Hepatic stellate cell (primary cell): Measurements from ENCODE around the gene OR1N1.
"Not testable (repeated sequence)": the region's sequence is repeated elsewhere in the genome, so short reads cannot be mapped to it uniquely, and the experiment has no call there.

ENCODE experiments used
- DNase-seq: peaks from one replicate; pipeline ENCODE4 v3.0.0; 2011; ENCODE audit warnings: low spot score

OR1N1 gene, protein sequence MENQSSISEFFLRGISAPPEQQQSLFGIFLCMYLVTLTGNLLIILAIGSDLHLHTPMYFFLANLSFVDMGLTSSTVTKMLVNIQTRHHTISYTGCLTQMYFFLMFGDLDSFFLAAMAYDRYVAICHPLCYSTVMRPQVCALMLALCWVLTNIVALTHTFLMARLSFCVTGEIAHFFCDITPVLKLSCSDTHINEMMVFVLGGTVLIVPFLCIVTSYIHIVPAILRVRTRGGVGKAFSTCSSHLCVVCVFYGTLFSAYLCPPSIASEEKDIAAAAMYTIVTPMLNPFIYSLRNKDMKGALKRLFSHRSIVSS

DNA sequence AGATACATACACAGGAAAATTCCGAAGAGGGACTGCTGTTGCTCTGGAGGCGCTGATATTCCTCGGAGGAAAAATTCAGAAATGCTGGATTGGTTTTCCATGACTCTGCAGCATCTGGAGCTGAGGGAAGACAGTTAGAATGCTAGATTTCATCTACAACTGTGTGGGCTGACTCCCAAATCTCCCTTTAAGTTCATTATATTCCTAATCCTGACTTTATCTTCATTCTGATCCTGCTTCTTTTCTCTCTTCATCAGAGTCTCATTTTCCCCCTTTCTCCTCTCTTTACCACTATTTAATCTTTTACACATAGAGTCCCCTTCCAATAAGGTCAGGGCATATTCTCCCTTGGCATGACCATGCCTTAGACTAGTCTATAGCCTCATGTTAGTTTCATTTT is at the start of gene OR1N1:
Gene OR1N1, minus strand, starts transcription at position 101 of the 400 bp plus-strand sequence. Its CDS starts 0 bp downstream, at position 101.
- no peak for DNase-seq

DNA sequence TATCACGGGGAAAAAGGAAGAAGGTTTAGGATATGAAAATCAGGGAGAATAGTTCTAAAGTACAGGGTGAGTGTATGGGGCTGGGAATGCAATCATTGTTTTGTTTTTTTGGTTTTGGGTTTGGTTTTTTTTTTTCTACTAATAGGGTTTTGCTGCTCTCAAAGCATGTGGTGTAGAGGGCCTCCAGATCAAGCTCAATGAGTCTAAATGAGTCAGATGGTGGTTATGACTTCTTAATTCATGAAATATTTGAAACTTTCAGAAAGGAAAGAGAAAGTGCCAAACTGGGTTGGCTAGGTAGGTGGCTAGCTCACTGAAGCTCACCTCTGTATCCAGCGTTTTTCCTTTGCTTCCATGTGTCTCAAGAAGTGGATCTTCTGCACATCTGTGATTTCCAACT is 45.4 kb upstream of the OR1N1 start:
- DNase-seq, result no peak

DNA sequence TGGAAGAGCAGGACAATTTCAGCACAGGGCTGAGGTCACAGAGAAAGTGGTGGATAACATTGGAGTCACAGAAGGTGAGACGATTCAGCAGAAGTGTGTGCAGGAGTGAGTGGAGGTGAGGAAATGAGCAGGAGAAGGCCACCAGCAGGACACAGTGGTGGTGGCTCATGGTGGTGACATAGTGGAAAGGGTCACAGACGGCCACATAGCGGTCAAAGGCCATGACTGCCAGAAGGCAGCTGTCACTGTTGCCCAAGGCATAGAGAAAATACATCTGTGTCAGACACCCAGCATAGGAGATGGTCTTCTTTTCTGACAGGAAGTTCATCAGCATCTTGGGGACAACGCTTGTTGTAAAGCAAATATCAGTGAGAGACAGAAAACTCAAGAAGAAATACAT is 40.8 kb upstream of the OR1N1 start:
- no peak for DNase-seq

DNA sequence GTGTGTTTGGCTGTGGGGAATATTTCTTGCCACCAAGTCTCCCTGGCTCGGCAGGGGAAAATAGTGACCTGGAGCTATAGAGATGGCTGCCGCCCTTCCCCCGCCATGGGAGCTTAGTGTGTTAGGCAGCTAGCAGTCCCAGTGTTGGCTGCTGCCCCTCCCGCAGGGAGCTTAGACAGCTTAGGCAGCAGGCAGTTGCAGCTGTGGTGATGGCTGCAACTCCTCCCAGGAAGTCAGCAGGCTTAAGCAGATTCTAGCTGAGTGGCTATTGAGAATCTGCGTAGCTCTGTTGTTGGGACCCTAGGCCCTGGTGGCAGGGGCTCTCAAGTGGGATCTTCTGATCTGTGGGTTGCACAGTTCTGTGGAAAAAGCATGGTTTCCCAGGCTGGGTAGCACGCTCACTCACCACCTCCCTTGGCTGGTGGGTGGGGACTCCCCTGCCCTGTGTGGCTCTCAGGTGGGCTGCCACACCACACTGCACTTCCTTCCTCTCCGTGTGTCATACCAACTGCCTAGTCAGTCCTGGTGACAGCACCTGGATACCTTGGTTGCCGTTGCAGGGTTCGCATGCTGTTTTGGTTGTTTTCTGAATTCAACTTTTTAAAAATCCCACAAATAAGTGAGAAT is 35.2 kb upstream of the OR1N1 start:
- no peak for DNase-seq

DNA sequence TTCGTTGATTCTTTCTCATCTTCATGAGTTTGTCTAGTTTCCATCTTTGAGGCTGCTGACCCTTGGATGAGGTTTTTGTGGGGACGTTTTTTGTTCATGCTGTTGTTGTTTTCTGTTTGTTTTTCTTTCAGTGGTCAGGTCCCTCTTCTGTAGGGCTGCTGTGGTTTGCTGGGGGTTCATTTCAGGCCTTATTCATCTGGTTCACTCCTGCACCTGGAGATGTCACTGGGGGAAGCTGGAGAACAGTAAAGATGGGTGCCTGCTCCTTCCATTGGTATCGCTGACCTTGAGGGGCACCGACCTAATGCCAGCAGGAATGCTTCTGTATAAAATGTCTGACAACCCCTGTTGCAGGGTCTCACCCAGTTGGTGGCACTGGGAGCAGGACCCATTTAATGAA is 34.4 kb upstream of the OR1N1 start:
- DNase-seq, result no peak

DNA sequence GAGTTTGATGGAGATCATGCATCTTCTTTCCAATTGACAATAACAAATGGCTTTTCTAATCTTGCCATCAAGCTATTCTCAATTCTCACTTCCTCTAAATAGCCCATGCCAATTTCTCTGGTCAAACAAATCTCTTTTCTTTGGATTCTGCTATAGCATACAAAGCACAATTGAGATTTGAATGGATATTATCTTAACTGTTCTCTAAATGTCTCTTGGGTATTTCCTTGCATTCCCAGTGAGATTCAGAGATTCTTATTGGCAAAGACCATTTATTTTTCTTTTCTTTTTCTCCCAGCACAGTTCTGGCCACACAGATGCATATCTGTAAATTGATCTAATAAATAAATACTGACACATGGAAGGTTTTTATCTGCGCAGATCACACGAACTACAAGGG is 25.7 kb upstream of the OR1N1 start, which contains the start of gene OR1N2:
Gene OR1N2, plus strand, starts transcription at position 301 of the 400 bp plus-strand sequence. CDS start 100 bp downstream, outside the sequence.
- DNase-seq, result no peak

DNA sequence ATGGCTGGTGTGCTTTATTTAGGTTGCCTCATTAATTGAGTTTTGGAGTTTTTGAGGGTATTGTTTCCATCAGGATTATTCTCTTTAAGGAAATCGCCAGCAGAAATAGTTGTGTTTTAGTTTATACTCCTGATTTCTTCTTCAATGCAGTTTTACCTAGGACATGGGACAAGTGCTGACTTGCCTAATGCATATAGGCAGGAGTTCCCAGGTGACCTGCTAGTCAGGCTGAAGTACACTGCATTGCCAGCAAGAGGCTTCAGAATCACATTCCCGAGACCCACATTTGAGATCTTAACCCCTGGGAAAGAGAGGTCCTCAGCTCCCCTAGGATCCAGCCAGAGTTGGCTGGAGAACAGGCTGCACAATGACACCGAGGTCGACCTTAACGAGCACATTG is 24.3 kb upstream of the OR1N1 start:
- no peak for DNase-seq

DNA sequence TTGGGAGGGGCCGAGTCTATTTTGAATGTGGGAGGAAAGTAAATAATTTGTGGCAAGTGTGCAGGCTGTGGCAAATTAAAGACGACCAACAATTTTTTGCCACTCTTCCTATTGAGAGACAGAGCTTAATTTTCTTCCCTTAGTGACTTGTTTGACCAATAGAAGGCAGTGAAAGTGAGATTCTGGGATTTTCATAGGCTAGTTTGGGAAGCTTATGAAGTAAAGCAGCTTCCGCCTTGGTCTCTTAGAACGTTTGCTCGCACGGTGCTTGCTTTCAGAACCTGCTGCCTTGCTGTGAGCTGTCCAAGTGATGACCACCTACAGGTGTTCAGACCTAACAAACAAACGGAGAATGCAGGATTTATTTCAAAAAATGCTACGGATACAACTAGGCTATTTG is 19.1 kb upstream of the OR1N1 start:
- DNase-seq, result no peak

DNA sequence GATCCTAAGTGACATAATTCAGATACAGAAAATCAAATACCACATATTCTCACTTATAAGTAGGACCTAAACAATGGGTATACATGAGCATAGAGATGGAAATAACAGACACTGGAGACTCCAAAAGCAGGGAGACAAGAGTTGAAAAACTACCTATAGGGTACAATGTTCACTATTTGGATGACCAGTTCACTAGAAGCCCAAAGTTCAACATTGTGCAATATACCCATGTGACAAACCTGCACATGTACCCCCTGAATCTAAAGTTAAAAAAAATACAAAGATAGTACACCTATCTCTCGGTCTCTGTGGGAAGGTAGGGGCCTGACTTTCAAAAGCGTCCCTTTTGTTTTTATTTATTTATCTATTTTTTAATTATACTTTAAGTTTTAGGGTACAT is 11.7 kb upstream of the OR1N1 start:
- DNase-seq, result no peak

DNA sequence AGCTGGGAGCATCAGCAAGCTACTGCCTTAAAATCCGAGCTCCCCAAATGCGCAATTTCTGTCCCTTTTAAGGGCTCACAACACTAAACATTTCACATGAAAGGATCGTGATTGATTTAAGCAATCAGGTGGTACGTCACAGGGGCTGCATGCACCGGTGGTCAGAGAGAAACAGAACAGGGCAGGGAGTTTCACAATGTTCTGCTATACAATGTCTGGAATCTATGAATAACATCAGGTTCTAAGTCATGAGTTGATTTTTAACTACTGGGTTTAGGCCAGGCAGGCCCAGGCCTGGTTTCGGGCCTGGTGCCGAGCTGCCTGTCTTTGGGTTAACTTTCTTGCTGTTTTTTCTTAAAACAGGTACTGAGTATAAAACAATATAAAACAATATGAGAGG is 10.0 kb upstream of the OR1N1 start:
- not testable (repeated sequence) for DNase-seq

DNA sequence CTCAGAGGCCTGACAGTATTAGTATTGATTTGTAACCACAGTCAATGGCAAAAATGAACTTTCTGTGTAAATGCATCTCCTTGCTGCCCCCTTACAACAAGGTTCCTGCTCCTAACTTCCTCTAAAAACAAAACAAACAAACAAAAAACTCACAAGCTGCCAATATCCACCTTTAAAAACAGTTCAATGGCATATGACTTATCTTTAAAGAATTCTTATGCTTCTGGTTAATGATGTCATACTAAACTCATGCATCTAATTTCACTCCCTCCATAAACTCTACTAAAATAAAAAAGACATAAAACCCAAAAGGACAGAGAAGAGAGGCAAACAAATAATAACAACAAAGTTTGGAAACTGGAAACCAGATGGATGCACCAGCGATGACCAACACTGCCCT is 9.0 kb upstream of the OR1N1 start:
- no peak for DNase-seq

DNA sequence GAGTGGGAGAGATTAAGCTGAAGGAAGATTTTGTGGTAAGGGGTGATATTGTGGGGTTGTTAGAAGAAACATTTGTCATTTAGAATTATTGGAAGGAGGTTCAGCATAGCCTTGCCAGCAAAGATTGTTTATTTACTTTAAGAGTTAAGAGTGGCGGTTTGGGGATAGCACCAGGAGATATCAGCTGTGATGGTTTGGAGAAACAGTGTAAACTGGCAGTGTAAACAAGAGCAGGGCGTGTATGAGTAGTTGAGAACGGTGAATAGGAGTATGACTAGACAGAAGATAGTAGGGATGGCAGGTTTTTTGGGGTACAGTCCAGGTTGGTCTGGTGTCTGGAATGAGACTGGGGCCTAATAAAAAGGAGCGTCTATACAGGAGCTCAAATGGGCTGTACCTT is 4.1 kb upstream of the OR1N1 start:
- not testable (repeated sequence) for DNase-seq

DNA sequence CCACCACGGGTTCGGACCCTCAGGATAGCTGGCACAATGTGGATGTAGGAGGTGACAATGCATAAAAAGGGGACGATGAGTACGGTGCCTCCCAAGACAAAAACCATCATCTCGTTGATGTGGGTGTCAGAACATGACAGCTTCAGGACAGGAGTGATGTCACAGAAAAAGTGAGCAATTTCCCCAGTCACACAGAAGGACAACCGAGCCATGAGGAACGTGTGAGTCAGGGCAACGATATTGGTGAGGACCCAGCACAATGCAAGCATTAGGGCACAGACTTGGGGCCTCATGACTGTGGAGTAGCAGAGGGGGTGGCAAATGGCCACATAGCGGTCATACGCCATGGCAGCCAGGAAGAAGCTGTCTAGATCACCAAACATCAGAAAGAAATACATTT is 491 bp downstream of the OR1N1 start:
- no peak for DNase-seq

DNA sequence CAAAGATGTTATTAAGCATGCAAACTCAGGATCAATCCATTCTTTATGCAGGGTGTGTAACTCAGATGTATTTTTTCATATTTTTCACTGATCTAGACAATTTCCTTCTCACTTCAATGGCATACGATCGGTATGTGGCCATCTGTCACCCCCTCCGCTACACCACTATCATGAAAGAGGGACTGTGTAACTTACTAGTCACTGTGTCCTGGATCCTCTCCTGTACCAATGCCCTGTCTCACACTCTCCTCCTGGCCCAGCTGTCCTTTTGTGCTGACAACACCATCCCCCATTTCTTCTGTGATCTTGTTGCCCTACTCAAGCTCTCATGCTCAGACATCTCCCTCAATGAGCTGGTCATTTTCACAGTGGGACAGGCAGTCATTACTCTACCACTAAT is 7.7 kb downstream of the OR1N1 start:
- no peak for DNase-seq

DNA sequence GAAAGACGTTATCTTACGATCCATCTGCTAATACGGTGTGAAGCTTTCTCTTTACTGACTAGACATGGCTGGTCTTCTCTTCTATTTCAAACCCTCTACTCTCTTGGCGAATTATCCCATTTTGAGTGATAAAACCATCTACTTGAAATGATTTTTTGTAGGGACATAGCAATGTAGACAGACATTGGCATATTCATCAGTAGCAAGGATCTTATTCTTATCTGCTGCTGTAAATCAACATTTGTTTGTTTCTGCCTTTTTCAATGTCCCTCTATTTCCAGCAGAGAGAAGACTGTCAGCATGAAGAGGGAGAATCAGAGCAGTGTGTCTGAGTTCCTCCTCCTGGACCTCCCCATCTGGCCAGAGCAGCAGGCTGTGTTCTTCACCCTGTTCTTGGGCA is 8.3 kb downstream of the OR1N1 start, which contains the start of gene OR1J4:
Gene OR1J4, plus strand, starts transcription at position 301 of the 400 bp plus-strand sequence. Its CDS starts 0 bp downstream, at position 301.
- DNase-seq, result no peak

DNA sequence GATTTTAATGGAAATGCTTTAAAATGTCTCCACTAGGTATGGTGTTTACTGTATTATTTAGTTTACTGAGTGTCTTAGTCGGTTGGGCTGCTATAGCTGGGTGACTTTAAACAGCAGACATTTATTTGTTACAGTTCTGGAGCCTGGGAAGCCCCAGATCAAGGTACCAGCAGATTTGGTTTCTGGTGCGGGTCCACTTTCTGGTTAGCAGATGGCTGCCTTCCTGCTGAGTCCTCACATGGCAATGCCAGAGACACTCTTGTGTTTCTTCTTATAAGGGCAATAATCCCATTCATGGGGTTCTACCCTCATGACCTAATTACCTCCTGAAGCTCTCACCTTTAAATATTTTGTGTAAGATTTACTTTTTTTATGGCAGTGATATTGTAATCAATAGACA is 8.9 kb downstream of the OR1N1 start:
- DNase-seq, result no peak

DNA sequence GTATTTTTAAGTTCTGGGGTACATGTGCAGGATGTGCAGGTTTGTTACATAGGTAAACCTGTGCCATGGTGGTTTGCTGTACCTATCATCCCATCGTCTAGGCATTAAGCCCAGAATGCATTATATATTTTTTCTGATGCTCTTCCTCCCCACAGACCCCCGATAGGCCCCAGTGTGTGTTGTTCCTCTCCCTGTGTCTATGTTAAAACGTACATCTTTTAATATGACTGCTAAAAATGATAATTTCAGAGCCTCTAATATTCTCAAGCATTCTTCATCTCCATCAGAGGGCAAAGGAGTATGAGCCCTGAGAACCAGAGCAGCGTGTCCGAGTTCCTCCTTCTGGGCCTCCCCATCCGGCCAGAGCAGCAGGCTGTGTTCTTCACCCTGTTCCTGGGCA is 16.6 kb downstream of the OR1N1 start, which contains the start of gene OR1J2:
Gene OR1J2, plus strand, starts transcription at position 301 of the 400 bp plus-strand sequence. Its CDS starts 0 bp downstream, at position 301.
- no peak for DNase-seq

DNA sequence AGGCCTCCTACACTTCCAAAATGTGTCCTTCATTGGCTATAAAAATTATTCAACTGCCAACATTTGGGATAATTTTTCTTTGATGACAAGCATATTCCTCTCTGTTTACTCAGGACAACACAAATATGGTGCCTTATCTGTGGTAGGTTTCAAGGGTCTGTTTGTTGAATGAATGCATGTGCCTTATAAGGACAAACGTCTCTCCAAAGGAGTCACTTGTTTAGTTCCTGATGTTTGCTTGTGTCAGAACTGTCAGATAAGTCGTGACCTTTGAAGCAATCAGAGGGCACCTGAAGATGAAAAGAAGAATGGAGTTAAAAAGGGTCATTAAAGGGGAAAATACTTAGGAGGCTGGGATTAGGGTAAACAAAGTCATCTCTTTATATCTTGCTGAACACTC is 20.1 kb downstream of the OR1N1 start:
- DNase-seq, result no peak

DNA sequence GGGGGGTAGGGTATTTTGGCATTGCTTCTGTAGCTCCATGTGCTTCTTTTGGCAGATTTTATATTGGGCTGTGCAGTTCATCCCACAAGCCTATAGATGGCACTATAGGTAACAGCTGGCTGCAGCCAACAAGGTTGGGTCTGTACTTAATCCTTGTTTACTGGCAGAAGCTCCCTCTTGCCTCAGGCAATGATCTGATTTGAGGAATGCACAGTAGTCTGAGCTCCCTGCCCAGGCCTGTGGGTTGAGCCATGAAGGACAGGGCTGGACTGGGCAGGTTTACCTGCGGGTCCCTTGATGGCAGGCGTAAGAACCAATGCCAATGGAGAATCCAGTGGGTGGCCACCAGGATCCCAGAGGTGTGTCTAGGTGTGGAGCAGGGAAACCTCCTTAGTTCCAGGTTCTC is 28.2 kb downstream of the OR1N1 start:
- peak; percentile 24 for DNase-seq

DNA sequence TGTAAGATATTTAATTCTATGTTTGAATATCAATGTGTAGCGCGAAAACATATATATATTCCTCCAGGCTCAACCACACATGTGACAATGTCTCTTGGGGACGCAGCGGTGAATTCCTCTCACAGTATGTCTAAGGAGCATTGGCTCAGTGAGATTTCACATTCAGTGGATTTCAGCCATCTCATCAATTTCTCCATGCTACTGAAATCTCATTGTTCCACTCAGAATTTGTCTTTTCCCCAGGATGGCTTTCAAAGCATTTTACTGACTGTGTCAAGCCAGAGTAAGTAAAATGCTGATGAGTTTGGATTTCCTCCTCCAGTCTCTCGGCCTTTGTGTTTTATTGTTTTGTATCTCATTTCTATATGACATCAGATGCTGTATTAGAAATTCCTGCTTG is 48.0 kb downstream of the OR1N1 start:
- DNase-seq, result no peak

DNA sequence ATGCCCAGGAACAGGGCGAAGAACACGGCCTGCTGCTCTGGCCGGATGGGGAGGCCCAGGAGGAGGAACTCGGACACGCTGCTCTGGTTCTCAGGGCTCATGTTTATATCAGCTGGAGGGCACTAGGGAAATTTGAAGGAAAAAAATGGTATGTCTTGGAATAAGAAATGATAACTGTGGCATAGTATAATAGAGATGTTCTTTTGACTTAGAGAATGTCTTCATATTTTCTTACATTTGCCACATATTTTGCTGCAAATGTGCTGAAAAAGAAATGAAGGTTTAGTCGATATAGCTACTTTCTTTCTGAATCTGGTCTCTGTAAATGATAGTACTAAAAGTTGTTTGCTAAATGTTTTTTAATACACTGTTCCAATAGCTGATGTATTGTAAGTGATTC is 49.3 kb downstream of the OR1N1 start, which contains the start of gene OR1J1:
Gene OR1J1, minus strand, starts transcription at position 101 of the 400 bp plus-strand sequence. Its CDS starts 0 bp downstream, at position 101.
- DNase-seq, result no peak

DNA sequence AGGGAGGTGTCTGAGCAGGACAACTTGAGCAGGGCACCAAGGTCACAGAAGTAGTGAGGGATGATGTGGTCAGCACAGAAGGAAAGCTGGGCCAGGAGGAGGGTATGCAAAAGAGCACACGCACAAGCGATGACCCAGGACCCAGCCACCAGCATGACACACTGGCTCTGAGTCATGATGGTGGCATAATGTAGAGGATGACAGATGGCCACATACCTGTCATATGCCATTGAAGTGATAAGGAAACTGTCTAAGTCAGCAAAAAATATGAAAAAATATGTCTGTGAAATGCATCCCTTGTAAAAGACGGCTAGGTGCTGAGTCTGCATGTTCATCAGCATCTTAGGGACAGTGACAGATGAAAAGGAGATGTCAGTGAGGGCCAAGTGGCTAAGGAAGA is 49.7 kb downstream of the OR1N1 start:
- DNase-seq, result no peak
